SU-DHL-6 (cell line): ENCODE results near the gene GOLIM4.

Experiments
- H2AFZ ChIP-seq: fragments of 200-600 bp; sonication (generic); 2 replicates; pipeline ENCODE4 v1.6.1; 2014; ENCODE audit warnings: low read depth, mild to moderate bottlenecking, moderate library complexity, mixed read lengths, antibody characterized with exemption, low read length; ENCODE audit not compliant: severe bottlenecking
- H3F3A ChIP-seq: fragments of 200-600 bp; shearing (Covaris generic); 2 replicates; pipeline ENCODE4 v1.6.0; 2016; ENCODE audit warnings: antibody characterized with exemption, mild to moderate bottlenecking; ENCODE audit not compliant: insufficient read depth
- H3K27ac ChIP-seq: fragments of 200-600 bp; sonication (generic); 2 replicates; pipeline ENCODE4 v1.5.1; 2016; ENCODE audit warnings: low read depth, mild to moderate bottlenecking, low read length, moderate library complexity, mixed read lengths
- H3K27me3 ChIP-seq: fragments of 200-600 bp; sonication (generic), shearing (Covaris generic); 2 replicates; pipeline ENCODE4 v1.6.0; 2014; ENCODE audit warnings: mild to moderate bottlenecking, low read length
- H3K36me3 ChIP-seq: fragments of 200-600 bp; sonication (generic); 2 replicates; pipeline ENCODE4 v1.6.1; 2014; ENCODE audit warnings: mild to moderate bottlenecking, low read length, mixed read lengths
- H3K4me2 ChIP-seq: fragments of 300-600, 200-600 bp; shearing (Covaris generic), sonication (generic); 2 replicates; pipeline ENCODE4 v1.6.0; 2014; ENCODE audit warnings: low read length, low read depth, mild to moderate bottlenecking; ENCODE audit not compliant: poor library complexity, severe bottlenecking
- H3K4me3 ChIP-seq: fragments of 200-600 bp; sonication (generic); 2 replicates; pipeline ENCODE4 v1.5.1; 2014; ENCODE audit warnings: antibody characterized with exemption, low read length, mild to moderate bottlenecking, mixed read lengths; ENCODE audit not compliant: insufficient read depth, poor library complexity, severe bottlenecking
- H3K79me2 ChIP-seq: fragments of 200-600 bp; sonication (generic); 2 replicates; pipeline ENCODE4 v1.6.1; 2014; ENCODE audit warnings: mild to moderate bottlenecking, low read length, moderate library complexity; ENCODE audit not compliant: insufficient read depth
- H3K9ac ChIP-seq: fragments of 200-600 bp; sonication (generic); 2 replicates; pipeline ENCODE4 v1.7.0; 2014; ENCODE audit warnings: mild to moderate bottlenecking, low read length
- H3K9me2 ChIP-seq: fragments of 200-600 bp; sonication (generic); replicated peaks from 2 replicates; pipeline ENCODE4 v1.6.1; 2014; ENCODE audit warnings: low read length; ENCODE audit not compliant: insufficient read depth
- H3K9me3 ChIP-seq: fragments of 200-600 bp; sonication (generic); 2 replicates; pipeline ENCODE4 v1.6.1; 2014; ENCODE audit warnings: low read length, mixed read lengths; ENCODE audit not compliant: insufficient read depth
- H4K20me1 ChIP-seq: fragments of 200-600 bp; sonication (generic); 2 replicates; pipeline ENCODE4 v1.6.1; 2014; ENCODE audit warnings: low read depth, mild to moderate bottlenecking, antibody characterized with exemption, low read length, moderate library complexity, mixed read lengths
- CTCF ChIP-seq: fragments of 200-600 bp; sonication (generic); IDR thresholded peaks from one replicate; pipeline ENCODE4 v1.5.1; 2017; ENCODE audit warnings: antibody characterized with exemption, mild to moderate bottlenecking, low read length, moderate library complexity; ENCODE audit not compliant: insufficient read depth, poor library complexity, severe bottlenecking
- EZH2phosphoT487 ChIP-seq: fragments of 200-600 bp; sonication (generic), shearing (Covaris generic); conservative IDR thresholded peaks from 2 replicates; pipeline ENCODE4 v1.6.1; 2018; ENCODE audit warnings: mild to moderate bottlenecking, antibody characterized with exemption, low read length, moderate library complexity, mixed read lengths

The GOLIM4 gene

GRCh38 chr3:168081171-168081771 lies 14.5 kb downstream of the GOLIM4 start:
- Histone ChIP-seq H2AFZ (no peak overlapping the region), H4K20me1 (peaks cover 15% of the 10 kb centered on the region), H3K9me3 (no peaks in the 10 kb centered on the region), H3K9ac (no peak overlapping the region), H3K27me3 (no peaks in the 10 kb centered on the region), H3K9me2 (no peaks in the 10 kb centered on the region), H3K36me3 (no peaks in the 10 kb centered on the region), H3K79me2 (peaks cover 84% of the 10 kb centered on the region), H3F3A (no peaks in the 10 kb centered on the region), H3K27ac (no peak overlapping the region), H3K4me3 (no peak overlapping the region), H3K4me2 (no peak overlapping the region)
- TF ChIP-seq CTCF (no peak), EZH2phosphoT487 (no peak)

DNA sequence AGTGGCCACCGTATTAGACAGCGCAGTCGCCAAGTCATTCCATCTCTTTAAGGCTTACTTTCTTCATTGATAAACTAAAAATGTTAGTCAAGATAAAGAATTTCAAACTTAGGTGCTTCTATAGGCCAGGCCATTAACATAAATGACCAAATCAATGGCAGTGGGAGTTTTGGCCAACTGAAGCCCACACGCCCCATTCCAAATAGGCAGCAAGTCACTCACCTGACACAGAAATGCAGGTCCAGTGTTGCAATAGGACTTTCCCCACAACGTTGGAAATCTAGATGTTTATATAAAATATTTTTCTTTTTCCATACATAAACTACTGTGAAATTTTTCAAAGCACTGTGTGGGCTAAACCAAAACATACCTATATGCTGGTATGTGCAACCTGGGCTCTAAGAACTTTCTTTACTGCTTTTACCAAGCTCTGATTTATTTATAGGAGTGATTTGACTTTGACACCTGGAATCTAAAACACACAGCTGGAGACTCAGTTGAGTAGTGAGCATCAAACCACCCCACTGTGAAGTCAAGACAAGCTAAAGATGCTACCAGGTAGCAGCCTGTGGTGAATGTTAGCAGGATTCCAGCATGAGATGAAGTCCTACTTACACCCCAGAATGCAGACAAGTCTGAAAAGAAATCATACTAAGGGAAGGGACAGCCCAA lies 15.1 kb downstream of the GOLIM4 start:
- Histone ChIP-seq H3K4me2 (no peak overlapping the region), H3K9me3 (no peaks in the 10 kb centered on the region), H4K20me1 (peaks cover 15% of the 10 kb centered on the region), H3K4me3 (no peak overlapping the region), H3K9me2 (no peaks in the 10 kb centered on the region), H3K9ac (no peak overlapping the region), H3K79me2 (peaks cover 83% of the 10 kb centered on the region), H2AFZ (no peak overlapping the region), H3K36me3 (no peaks in the 10 kb centered on the region), H3F3A (no peaks in the 10 kb centered on the region; the same call in 1 of the 2 replicates), H3K27ac (no peak overlapping the region), H3K27me3 (no peaks in the 10 kb centered on the region)
- TF ChIP-seq CTCF (no peak), EZH2phosphoT487 (no peak)

DNA sequence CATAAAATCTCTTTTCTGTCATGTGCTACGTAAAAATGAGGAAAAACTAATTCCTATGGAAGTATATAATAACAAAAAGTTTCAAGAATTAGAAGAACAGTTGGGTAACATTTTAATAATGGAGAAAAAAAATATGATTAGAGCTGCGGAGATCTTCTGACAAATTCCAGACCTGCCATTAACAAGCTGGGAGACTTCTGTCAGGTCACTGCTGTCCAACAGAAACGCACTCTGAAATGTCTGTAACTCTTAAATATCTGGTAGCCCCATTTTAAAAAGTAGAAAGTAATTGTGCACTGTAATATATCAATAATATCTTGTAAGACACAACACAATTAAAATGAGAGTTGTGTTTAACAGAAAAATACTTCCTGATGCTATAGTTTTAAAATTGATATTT lies 15.7 kb downstream of the GOLIM4 start:
- Histone ChIP-seq H3K27me3 (no peaks in the 10 kb centered on the region), H3K4me3 (no peak overlapping the region), H3K9me2 (no peaks in the 10 kb centered on the region), H3F3A (no peaks in the 10 kb centered on the region; the same call in 1 of the 2 replicates), H3K36me3 (no peaks in the 10 kb centered on the region), H3K9me3 (no peaks in the 10 kb centered on the region), H3K4me2 (no peak overlapping the region), H3K79me2 (peaks cover 80% of the 10 kb centered on the region), H3K9ac (no peak overlapping the region), H2AFZ (no peak overlapping the region), H4K20me1 (peaks cover 15% of the 10 kb centered on the region), H3K27ac (no peak overlapping the region)
- no peak for TF ChIP-seq CTCF
- no peak for TF ChIP-seq EZH2phosphoT487
